ENCODE data around the gene HOXD9.

DNA sequence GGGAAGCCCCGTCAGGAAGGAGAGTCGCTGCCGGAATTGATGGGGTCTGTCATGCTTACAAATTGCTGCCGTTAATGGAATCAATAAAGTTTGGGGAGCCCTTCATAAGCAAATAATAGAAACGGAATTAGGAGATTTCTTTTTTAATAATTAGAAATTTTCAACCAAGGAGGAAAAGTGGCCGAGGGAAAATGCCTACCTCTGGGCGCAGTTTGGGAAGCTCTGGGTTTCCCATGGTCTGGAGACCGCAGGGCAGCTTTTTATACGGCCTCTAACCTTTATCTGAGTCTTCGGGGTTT, 40.0 kb upstream of the HOXD9 start:
- TF ChIP-seq EZH2 (IDR thresholded peaks at IDR 0.05; ENCODE audit: low read depth) = no peak
- TF ChIP-seq, protein P1, sequence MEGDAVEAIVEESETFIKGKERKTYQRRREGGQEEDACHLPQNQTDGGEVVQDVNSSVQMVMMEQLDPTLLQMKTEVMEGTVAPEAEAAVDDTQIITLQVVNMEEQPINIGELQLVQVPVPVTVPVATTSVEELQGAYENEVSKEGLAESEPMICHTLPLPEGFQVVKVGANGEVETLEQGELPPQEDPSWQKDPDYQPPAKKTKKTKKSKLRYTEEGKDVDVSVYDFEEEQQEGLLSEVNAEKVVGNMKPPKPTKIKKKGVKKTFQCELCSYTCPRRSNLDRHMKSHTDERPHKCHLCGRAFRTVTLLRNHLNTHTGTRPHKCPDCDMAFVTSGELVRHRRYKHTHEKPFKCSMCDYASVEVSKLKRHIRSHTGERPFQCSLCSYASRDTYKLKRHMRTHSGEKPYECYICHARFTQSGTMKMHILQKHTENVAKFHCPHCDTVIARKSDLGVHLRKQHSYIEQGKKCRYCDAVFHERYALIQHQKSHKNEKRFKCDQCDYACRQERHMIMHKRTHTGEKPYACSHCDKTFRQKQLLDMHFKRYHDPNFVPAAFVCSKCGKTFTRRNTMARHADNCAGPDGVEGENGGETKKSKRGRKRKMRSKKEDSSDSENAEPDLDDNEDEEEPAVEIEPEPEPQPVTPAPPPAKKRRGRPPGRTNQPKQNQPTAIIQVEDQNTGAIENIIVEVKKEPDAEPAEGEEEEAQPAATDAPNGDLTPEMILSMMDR (conservative IDR thresholded peaks at IDR 0.05) = no peak

All from PC-9 (cell line).